SHP77 treated with DMSO at 0.1 percent for 48 hours (cell line): ENCODE measurements around the gene FOXA2.

Experiments used
- DNase-seq: peaks from one replicate; lab custom pipeline; 2025; lab: John Stamatoyannopoulos, UW

FOXA2 gene

DNA sequence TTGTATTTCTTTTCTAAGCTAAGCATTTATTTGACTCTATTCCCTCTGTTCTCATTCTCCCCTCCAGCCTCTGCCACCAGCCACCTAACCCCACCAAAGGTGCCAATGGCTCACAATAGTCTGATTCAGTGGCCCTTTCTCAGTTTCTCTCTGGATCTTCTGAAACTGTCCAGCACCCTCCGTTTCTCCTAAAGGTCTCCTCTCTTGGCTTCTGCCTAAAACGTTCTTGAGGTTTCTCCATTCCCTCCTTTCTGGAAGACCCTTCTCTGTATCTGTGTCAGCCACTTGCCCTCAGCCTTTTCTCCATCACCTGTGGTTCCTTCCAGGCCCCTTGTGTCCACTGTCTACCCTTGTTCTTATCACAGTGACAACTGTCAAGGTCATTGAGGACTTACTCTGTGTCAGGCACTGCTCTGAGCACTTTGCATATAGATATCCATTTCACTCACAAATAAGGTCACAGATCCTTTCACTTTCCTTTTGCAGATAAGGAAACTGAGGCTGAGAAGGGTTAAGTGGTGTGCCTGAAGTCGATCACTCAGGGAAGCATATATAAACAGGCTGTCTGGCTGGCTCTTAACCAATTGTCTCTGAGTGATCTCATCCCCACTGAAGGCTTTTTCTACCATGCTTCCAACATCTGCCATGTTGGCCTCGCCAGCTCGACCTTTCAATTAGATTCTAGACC lies 48.1 kb downstream of the FOXA2 start:
- DNase-seq: no peak

DNA sequence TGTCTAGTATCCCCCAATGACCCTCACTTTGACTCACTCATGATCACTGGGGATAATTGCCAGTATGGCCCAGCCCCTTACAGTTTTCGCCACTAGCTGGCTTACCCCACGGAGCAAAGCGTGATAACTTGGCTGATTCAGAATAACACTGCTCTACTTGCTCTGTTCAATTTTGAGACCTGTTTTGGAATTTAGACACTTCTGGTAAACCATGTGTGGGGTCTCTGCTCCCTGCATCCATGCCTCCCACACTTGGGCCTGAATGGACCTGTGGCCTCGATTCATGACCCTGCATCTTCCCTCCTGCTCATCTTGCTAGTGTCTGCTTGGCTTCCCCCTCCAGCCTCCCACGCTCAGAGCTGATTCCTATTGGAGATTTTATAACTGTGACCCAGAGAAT lies 48.9 kb downstream of the FOXA2 start:
- no peak for DNase-seq

GRCh38 chr20:22533823-22534751 lies 50.3 kb downstream of the FOXA2 start:
- DNase-seq: no peak

- DNase-seq: no peak
Observed at GRCh38 chr20:22532598-22532997, 51.8 kb downstream of the FOXA2 start.

GRCh38 chr20:22531756-22532155 lies 52.6 kb downstream of the FOXA2 start:
- DNase-seq: no peak

- no peak for DNase-seq
Observed at GRCh38 chr20:22531056-22531615, 53.2 kb downstream of the FOXA2 start.
